ENCODE data around the gene NKX6-2. TPM values are rescaled to one million over a fixed set of nuclear protein-coding genes. Genes with fewer than 3 reads are reported as not detected.

The NKX6-2 gene
- total RNA-seq, 1 donor from 2014 or later, result 6.2 TPM

DNA sequence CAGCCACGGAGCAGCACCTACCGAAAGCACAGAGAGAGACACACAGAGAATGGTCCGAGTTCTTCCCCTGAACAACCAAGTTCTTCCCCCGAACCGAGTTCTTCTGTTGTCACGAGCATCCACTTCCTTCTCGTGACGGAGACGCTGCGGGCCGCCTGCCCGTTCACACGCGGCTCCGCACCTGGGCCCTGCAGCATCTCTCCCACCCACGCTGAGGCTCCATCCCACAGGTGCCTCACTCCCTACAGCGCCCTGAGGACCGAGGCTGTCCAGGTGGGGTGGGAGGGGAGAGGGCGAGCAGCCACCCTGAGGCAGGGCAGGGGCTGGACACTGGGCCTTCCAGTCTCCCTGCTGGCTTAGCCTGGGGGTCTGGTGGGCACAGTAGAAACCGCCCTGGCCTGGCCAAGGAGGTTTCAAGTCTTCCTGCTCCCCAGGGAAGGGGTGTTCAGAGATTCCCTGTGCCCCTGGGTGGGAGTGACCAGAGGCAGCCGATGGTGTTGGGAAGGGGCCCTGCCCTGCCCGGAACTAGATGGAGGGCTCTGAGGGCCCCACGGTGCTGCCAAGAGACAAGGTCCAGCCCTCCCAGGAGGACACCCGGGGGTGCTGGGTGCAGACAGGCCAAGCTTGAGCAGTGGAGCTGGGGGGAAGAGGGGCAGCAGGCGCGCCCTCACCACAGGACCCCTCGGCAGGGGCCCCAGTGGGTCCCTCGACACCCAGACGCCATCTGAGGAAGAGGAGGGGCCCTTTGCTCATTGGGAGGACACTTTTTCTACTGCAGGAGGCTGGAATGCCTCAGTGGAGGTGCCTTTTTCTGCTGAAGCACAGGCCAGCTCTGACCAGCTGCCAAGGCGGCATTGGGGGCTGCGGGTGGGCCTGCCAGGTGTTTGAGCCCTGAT lies 5.2 kb upstream of the NKX6-2 start:
- Mint-ChIP-seq H3K4me1 (ENCODE audit: low read depth, unreplicated experiment) (no peaks in the 10 kb centered on the region), H3K27ac (ENCODE audit: unreplicated experiment) (no peak overlapping the region), H3K27me3 (ENCODE audit: unreplicated experiment) (peaks cover under 1% of the 10 kb centered on the region), H3K9me3 (ENCODE audit: unreplicated experiment) (no peaks in the 10 kb centered on the region), H3K36me3 (ENCODE audit: unreplicated experiment) (no peaks in the 10 kb centered on the region), H3K4me3 (ENCODE audit: unreplicated experiment) (no peak overlapping the region)
- TF ChIP-seq CTCF (IDR thresholded peaks at IDR 0.05; ENCODE audit: partially characterized antibody, unreplicated experiment), result no peak
- DNase-seq, result no peak

- Mint-ChIP-seq H3K4me3 (ENCODE audit: unreplicated experiment) (no peak overlapping the region), H3K27me3 (ENCODE audit: unreplicated experiment) (peaks cover 2% of the 10 kb centered on the region), H3K27ac (ENCODE audit: unreplicated experiment) (no peak overlapping the region), H3K9me3 (ENCODE audit: unreplicated experiment) (no peaks in the 10 kb centered on the region), H3K36me3 (ENCODE audit: unreplicated experiment) (no peaks in the 10 kb centered on the region), H3K4me1 (ENCODE audit: low read depth, unreplicated experiment) (no peaks in the 10 kb centered on the region)
- DNase-seq, result no peak
- TF ChIP-seq CTCF (IDR thresholded peaks at IDR 0.05; ENCODE audit: partially characterized antibody, unreplicated experiment), result no peak
Observed at GRCh38 chr10:132790470-132790869, 4.5 kb upstream of the NKX6-2 start.

- Mint-ChIP-seq H3K9me3 (ENCODE audit: unreplicated experiment) (no peaks in the 10 kb centered on the region), H3K27ac (ENCODE audit: unreplicated experiment) (no peak overlapping the region), H3K36me3 (ENCODE audit: unreplicated experiment) (no peaks in the 10 kb centered on the region), H3K4me1 (ENCODE audit: low read depth, unreplicated experiment) (no peaks in the 10 kb centered on the region), H3K4me3 (ENCODE audit: unreplicated experiment) (no peak overlapping the region), H3K27me3 (ENCODE audit: unreplicated experiment) (peaks cover 2% of the 10 kb centered on the region)
- TF ChIP-seq CTCF (IDR thresholded peaks at IDR 0.05; ENCODE audit: partially characterized antibody, unreplicated experiment), result no peak
- no peak for DNase-seq
Observed at GRCh38 chr10:132789659-132790148, 3.8 kb upstream of the NKX6-2 start.

- Mint-ChIP-seq H3K36me3 (ENCODE audit: unreplicated experiment) (no peaks in the 10 kb centered on the region), H3K4me1 (ENCODE audit: low read depth, unreplicated experiment) (peaks cover 2% of the 10 kb centered on the region), H3K4me3 (ENCODE audit: unreplicated experiment) (no peak overlapping the region), H3K9me3 (ENCODE audit: unreplicated experiment) (peaks cover 2% of the 10 kb centered on the region), H3K27ac (ENCODE audit: unreplicated experiment) (no peak overlapping the region), H3K27me3 (ENCODE audit: unreplicated experiment) (peaks cover 3% of the 10 kb centered on the region)
- no peak for DNase-seq
- TF ChIP-seq CTCF (IDR thresholded peaks at IDR 0.05; ENCODE audit: partially characterized antibody, unreplicated experiment), result no peak
Observed at GRCh38 chr10:132788831-132789219, 2.9 kb upstream of the NKX6-2 start.

DNA sequence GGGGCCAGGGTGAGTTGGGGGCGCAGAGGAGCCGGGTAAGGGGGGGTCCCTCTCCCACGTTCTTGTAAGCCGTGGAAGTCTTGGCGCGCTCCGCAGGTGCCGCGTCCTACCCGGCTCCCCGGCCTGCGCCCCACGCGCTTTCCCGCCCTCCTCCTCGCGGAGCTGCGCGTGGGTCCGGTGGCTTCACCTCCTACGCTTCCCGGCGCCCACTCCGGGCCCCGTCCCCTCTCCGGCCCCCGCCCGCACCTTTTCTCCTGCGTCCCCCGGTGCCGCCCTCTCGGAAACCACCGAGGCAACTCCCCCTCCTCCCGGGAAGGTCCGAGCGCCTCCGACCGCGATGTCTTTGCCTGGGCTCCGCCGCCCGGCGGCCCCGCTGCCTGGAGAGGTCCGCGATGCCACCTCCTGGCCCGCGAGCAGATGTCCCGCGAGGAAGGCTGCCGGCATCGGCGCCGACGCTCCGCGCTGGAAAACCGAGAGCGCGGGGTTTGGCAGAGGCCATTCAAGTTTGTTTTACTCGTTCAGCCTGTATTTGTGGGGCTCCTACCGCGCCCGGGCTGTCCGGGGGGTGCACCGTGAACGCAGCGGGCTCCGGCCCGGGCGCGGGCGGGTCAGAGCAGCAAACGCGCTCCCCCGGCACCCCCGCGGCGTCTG lies 2.4 kb upstream of the NKX6-2 start:
- DNase-seq, result peak; percentile 64
- peaks cover 3% of the 10 kb centered on the region for H3K36me3 Mint-ChIP-seq (ENCODE audit: unreplicated experiment)
- peaks cover 2% of the 10 kb centered on the region for H3K4me1 Mint-ChIP-seq (ENCODE audit: low read depth, unreplicated experiment)
- H3K27me3 Mint-ChIP-seq (ENCODE audit: unreplicated experiment), result peaks cover 8% of the 10 kb centered on the region
- H3K9me3 Mint-ChIP-seq (ENCODE audit: unreplicated experiment), result peaks cover 2% of the 10 kb centered on the region
- no peak for TF ChIP-seq CTCF (IDR thresholded peaks at IDR 0.05; ENCODE audit: partially characterized antibody, unreplicated experiment)
- no peak overlapping the region for H3K27ac Mint-ChIP-seq (ENCODE audit: unreplicated experiment)
- no peak overlapping the region for H3K4me3 Mint-ChIP-seq (ENCODE audit: unreplicated experiment)
